PFSK-1 (cell line): Measurements from ENCODE around the gene LRMDA. TPM values are rescaled to one million over a fixed set of nuclear protein-coding genes. Genes with fewer than 3 reads are reported as not detected.

Experiments
- FOXP2 ChIP-seq: optimal IDR thresholded peaks from 2 replicates; pipeline ENCODE3; 2011; ENCODE audit warnings: borderline replicate concordance, control low read depth, inconsistent platforms; ENCODE audit not compliant: insufficient read depth; ENCODE audit errors: extremely low read length, extremely low read depth
- POLR2AphosphoS5 ChIP-seq: IDR thresholded peaks from 2 replicates; pipeline ENCODE4 v1.6.1; 2012; ENCODE audit warnings: low read depth, mild to moderate bottlenecking, control low read depth, low read length, moderate library complexity
- REST ChIP-seq, 2 experiments: IDR thresholded peaks; 2 replicates each; pipeline versions ENCODE4 v1.6.1 to v1.8.0; 2011 to 2012; ENCODE audit warnings: low read depth in 2 of 2, low read length in 2 of 2, control low read depth in 1 of 2, inconsistent platforms in 1 of 2, mild to moderate bottlenecking in 1 of 2, moderate library complexity in 1 of 2; ENCODE audit not compliant: insufficient read depth in 1 of 2
- SIN3A ChIP-seq: IDR thresholded peaks from 2 replicates; pipeline ENCODE4 v1.6.1; 2012; ENCODE audit warnings: mild to moderate bottlenecking, low read length, moderate library complexity, borderline replicate concordance; ENCODE audit not compliant: insufficient read depth
- TAF1 ChIP-seq: IDR thresholded peaks from 2 replicates; pipeline ENCODE4 v1.6.1; 2012; ENCODE audit warnings: low read length, control low read depth, borderline replicate concordance; ENCODE audit not compliant: insufficient read depth
- polyA plus RNA-seq: library from polyadenylated mRNA; unstranded; fragments of >200 nt; gene quantifications from one replicate; pipeline ENCODE4 v1.2.1, GENCODE V29; 2012; ENCODE audit warnings: low read depth, missing spikeins; ENCODE audit not compliant: insufficient read length

LRMDA gene
- polyA plus RNA-seq: 0.68 TPM

- no peak for TF ChIP-seq FOXP2
- no peak for TF ChIP-seq TAF1
- no peak for TF ChIP-seq POLR2AphosphoS5
- no peak for TF ChIP-seq SIN3A
Measured at GRCh38 chr10:75431180-75432111, at the start of gene LRMDA. LRMDA (plus strand) TSS chr10:75431624.

GRCh38 chr10:75386128-75386527, 45.3 kb upstream of the LRMDA start:
- TF ChIP-seq TAF1: no peak
- TF ChIP-seq REST (IDR thresholded peaks at IDR 0.05; ENCODE audit: insufficient read depth in 1 of 2, low read depth in 2 of 2, low read length in 2 of 2): no peak
- no peak for TF ChIP-seq FOXP2
- TF ChIP-seq SIN3A: no peak
- no peak for TF ChIP-seq POLR2AphosphoS5

GRCh38 chr10:75388082-75388481, 43.3 kb upstream of the LRMDA start:
- TF ChIP-seq FOXP2: no peak
- TF ChIP-seq SIN3A: no peak
- TF ChIP-seq REST (IDR thresholded peaks at IDR 0.05; ENCODE audit: insufficient read depth in 1 of 2, low read depth in 2 of 2, low read length in 2 of 2): no peak
- no peak for TF ChIP-seq POLR2AphosphoS5
- no peak for TF ChIP-seq TAF1

- TF ChIP-seq TAF1 (no peak), FOXP2 (no peak), SIN3A (no peak), REST (IDR thresholded peaks at IDR 0.05; ENCODE audit: insufficient read depth in 1 of 2, low read depth in 2 of 2, low read length in 2 of 2) (no peak), POLR2AphosphoS5 (no peak)
Measured at GRCh38 chr10:75390178-75390577, 41.2 kb upstream of the LRMDA start.

- TF ChIP-seq POLR2AphosphoS5 (no peak), SIN3A (no peak), FOXP2 (no peak), TAF1 (no peak), REST (IDR thresholded peaks at IDR 0.05; ENCODE audit: insufficient read depth in 1 of 2, low read depth in 2 of 2, low read length in 2 of 2) (no peak)
Measured at GRCh38 chr10:75392271-75392670, 39.2 kb upstream of the LRMDA start.
